GM19397 (cell line): Measurements from ENCODE around the gene CHD6.

ENCODE experiments used
- ATAC-seq: cut with Tn5 transposase; IDR thresholded peaks from one replicate; pipeline ENCODE4 v1.9.1; 2021; ENCODE audit warnings: mild to moderate bottlenecking, moderate library complexity; ENCODE audit not compliant: unreplicated experiment

The CHD6 gene

DNA sequence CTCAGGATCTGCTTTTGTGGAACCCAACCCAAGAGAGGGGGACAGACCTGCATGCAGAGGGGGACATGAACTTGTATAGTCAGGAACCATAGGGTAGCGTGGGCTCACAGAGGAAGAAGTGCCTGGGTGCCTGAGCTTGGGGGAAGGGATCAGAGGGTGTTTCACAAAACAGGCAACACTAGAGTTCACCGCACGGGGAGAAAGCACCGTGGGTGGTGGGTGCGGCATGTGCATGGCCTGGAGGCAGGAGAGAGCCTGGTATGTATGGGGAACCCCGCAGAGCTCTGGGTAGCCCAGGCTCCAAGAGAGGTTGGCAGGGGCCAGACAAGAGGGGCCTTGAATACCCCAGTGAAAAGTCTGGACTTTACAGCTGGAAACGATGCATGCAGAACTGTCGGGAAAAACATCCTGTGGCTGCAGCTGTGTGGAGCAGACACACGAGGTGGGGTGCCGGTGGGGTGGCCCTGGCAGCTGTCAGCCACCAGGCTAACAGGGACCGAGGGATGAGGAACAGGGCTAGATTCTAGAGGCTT lies 244.9 kb downstream of the CHD6 start:
- ATAC-seq, result no peak

- no peak for ATAC-seq
These were observed 246.8 kb downstream of the CHD6 start for GRCh38 chr20:41371371-41371770.

DNA sequence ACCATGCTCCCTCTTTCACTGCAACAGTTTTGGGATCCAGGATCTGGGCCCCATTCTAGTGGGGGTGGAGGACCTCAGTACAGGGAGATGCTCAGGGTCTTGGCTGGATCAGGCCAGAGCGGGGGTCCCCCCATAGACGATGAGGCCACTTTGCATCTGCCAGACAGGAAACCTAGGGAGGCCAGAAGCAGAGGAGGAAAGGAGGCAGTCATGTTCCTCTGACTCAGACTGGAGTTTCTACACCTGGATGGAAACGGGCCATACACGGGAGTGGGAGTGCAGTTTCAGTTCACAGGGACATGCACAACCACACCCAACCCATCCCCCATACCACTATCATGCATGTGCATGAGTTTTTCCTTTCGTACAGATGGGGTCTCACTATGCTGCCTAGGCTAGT lies 248.0 kb downstream of the CHD6 start:
- no peak for ATAC-seq

- no peak for ATAC-seq
These were observed 248.5 kb downstream of the CHD6 start for GRCh38 chr20:41369673-41370072.

DNA sequence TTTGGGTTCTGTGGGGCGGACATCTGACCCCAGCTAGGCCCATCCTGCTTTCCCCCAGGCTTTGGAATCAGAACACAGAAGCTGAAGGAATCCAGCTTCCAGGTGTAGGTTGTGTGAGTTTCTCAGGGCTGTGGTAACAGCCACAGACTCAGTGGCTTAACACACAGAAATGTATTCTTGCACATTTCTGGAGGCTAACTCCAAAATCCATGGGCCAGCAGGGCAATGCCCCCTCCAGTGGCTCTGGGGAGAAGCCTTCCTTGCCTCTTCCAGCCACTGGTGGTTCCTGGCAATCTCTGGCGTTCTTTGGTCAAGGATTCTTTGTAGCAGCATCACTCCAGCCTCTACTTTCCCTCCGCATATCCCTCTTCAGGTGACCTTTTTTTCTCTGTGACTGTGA lies 250.2 kb downstream of the CHD6 start:
- ATAC-seq, result no peak

DNA sequence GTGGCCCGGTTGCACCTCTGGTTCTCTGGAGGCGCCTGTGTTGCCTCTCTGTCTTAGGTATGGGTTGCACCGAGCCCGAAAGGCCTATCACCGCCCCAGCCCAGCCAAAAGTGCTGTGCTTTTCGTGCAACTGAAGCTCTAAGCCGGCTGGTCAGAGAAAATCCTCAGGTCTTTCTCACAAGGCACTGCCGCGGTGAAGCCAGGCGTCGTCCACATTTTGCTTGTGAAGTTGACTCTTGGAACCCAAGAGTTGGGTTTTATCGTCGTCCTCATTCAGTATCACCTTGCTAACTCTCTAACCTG lies 250.8 kb downstream of the CHD6 start:
- no peak for ATAC-seq

GRCh38 chr20:41366546-41367392 lies 251.4 kb downstream of the CHD6 start, which contains the start of gene EMILIN3:
Gene EMILIN3 (minus strand): TSS chr20:41366818. CDS start chr20:41366634, 184 bp downstream.
- ATAC-seq, result no peak

GRCh38 chr20:41365777-41366545 lies 252.2 kb downstream of the CHD6 start:
- ATAC-seq, result no peak

GRCh38 chr20:41364967-41365765 lies 253.0 kb downstream of the CHD6 start:
- ATAC-seq, result no peak

GRCh38 chr20:41364236-41364855 lies 253.8 kb downstream of the CHD6 start:
- no peak for ATAC-seq

DNA sequence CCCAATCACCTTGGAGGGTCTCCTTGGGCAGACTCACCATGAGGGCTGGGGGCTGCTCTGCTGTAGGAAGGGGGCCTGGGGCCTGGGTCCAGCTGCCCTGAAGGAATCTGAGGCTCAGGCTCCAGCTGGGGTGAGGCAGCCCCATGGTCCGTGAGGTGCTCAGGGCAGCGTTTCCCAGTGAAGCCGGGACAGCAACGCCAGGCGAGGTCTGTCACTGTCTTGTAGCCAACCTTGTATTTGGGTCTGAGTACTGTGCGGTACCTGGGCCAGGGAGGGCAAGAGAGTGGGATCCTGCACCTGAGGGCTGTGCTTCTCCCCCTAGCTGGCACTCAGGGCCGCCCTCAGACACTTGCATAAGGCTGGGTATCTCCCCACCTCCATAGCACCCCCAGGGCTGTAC lies 254.6 kb downstream of the CHD6 start:
- ATAC-seq, result no peak

- no peak for ATAC-seq
These were observed 255.4 kb downstream of the CHD6 start for GRCh38 chr20:41362748-41363140.

GRCh38 chr20:41361757-41362747 lies 256.1 kb downstream of the CHD6 start:
- no peak for ATAC-seq

GRCh38 chr20:41360831-41361756 lies 257.1 kb downstream of the CHD6 start:
- no peak for ATAC-seq

DNA sequence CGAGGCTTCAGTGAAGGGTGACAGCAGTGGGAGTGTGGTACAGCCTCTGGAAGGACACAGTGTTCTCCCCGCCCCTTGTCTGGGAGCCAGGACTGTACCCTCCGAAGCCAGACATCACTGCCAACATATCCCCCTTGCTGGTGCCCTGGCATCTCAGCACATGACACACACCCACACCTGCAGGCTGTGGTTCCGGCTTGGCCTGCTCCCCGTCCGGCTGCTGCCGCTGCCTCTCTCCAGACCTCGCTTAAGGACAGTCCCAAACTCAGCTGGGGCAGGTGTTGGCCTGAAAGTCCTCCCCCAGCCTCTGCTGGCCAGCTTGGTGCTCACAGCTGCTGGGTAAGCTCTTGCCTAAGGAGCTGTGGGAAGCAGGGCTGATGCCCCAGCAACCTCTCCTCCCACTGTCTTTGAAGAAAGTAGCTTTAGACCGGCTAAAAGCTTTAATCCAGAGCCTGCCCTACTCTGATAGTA lies 258.6 kb downstream of the CHD6 start:
- no peak for ATAC-seq

GRCh38 chr20:41358717-41359116 lies 259.5 kb downstream of the CHD6 start:
- no peak for ATAC-seq

DNA sequence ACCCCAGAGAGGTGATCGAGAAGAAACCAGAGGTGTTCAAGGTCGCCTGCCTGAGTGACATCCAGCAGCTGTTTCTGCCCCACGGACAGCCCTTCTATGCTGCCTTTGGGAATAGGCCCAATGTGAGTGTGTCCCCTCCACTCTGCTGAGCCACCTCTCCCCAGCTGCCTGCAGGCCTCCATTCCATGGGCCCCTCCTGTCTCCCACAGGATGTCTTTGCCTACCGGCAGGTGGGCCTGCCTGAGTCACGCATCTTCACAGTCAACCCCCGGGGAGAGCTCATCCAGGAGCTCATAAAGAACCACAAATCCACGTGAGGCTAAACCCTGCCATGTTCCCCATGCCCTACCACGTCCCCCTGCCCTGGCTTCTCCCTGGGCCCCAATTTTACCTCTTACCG lies 259.9 kb downstream of the CHD6 start:
- ATAC-seq, result no peak

GRCh38 chr20:41357424-41358163 lies 260.6 kb downstream of the CHD6 start:
- ATAC-seq, result no peak
